Glutamatergic neuron (in vitro differentiated cells): ENCODE data around the gene EMID1. TPM values are rescaled to one million over a fixed set of nuclear protein-coding genes. Genes with fewer than 3 reads are reported as not detected.

Experiments
- DNase-seq: peaks from one replicate; pipeline ENCODE4 v3.0.0; 2022
- H3K27ac Mint-ChIP-seq: one replicate; pipeline ENCODE4 v1.8.0; 2020; ENCODE audit warnings: mild to moderate bottlenecking, mixed read lengths, inconsistent platforms; ENCODE audit not compliant: unreplicated experiment
- H3K27me3 Mint-ChIP-seq: one replicate; pipeline ENCODE4 v1.8.0; 2020; ENCODE audit warnings: mild to moderate bottlenecking, moderate library complexity, mixed read lengths, inconsistent platforms; ENCODE audit not compliant: unreplicated experiment
- H3K36me3 Mint-ChIP-seq: one replicate; pipeline ENCODE4 v1.8.0; 2020; ENCODE audit warnings: mild to moderate bottlenecking, mixed read lengths, inconsistent platforms; ENCODE audit not compliant: unreplicated experiment
- H3K4me1 Mint-ChIP-seq: one replicate; pipeline ENCODE4 v1.8.0; 2020; ENCODE audit warnings: mild to moderate bottlenecking, low read depth, mixed read lengths, inconsistent platforms; ENCODE audit not compliant: unreplicated experiment
- H3K4me3 Mint-ChIP-seq: one replicate; pipeline ENCODE4 v1.8.0; 2020; ENCODE audit warnings: mild to moderate bottlenecking, mixed read lengths, inconsistent platforms; ENCODE audit not compliant: unreplicated experiment
- H3K9me3 Mint-ChIP-seq: one replicate; pipeline ENCODE4 v1.8.0; 2020; ENCODE audit warnings: mild to moderate bottlenecking, moderate library complexity, mixed read lengths, inconsistent platforms; ENCODE audit not compliant: unreplicated experiment
- total RNA-seq: library from RNA; stranded (reverse); fragmentation: NEBNext Ultra II Directional; extraction: Animal tissue kit (Norgen Biotek cat#: 25700); gene quantifications from one replicate; pipeline ENCODE4 v1.2.1, GENCODE V29; 2021; ENCODE audit not compliant: unreplicated experiment
- TF ChIP-seq, protein P1 (sequence below): fragments of 200-600 bp; sonication (generic); IDR thresholded peaks from one replicate; pipeline ENCODE4 v1.5.0; 2021; ENCODE audit not compliant: partially characterized antibody, unreplicated experiment

Gene EMID1
- total RNA-seq, 1 donor from 2014 or later, result 0.76 TPM

DNA sequence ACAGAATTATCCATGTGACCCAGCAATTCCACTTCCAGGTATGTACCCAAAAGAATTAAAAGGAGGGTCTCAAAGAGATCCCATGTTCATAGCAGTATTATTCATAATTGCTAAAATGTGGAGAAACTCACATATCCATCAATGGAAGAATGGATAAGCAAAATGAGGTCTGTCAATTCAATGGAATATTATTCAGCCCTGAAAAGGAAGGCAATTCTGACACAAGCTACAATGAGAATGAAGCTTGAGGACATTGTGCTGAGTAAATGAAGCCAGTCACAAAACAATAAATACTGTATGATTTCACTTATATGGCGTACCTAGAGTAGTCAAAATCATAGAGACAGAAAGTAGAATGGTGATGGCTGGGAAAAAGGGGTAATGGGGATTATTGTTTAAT is 19.4 kb upstream of the EMID1 start:
- no peak overlapping the region for H3K27ac Mint-ChIP-seq
- H3K36me3 Mint-ChIP-seq, result no peaks in the 10 kb centered on the region
- DNase-seq, result no peak
- no peaks in the 10 kb centered on the region for H3K9me3 Mint-ChIP-seq
- TF ChIP-seq, protein P1, sequence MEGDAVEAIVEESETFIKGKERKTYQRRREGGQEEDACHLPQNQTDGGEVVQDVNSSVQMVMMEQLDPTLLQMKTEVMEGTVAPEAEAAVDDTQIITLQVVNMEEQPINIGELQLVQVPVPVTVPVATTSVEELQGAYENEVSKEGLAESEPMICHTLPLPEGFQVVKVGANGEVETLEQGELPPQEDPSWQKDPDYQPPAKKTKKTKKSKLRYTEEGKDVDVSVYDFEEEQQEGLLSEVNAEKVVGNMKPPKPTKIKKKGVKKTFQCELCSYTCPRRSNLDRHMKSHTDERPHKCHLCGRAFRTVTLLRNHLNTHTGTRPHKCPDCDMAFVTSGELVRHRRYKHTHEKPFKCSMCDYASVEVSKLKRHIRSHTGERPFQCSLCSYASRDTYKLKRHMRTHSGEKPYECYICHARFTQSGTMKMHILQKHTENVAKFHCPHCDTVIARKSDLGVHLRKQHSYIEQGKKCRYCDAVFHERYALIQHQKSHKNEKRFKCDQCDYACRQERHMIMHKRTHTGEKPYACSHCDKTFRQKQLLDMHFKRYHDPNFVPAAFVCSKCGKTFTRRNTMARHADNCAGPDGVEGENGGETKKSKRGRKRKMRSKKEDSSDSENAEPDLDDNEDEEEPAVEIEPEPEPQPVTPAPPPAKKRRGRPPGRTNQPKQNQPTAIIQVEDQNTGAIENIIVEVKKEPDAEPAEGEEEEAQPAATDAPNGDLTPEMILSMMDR, result no peak
- no peak overlapping the region for H3K4me3 Mint-ChIP-seq
- no peaks in the 10 kb centered on the region for H3K4me1 Mint-ChIP-seq
- no peaks in the 10 kb centered on the region for H3K27me3 Mint-ChIP-seq

GRCh38 chr22:29187831-29188230 is 17.9 kb upstream of the EMID1 start:
- Mint-ChIP-seq H3K4me1 (no peaks in the 10 kb centered on the region), H3K27me3 (no peaks in the 10 kb centered on the region), H3K27ac (no peak overlapping the region), H3K36me3 (no peaks in the 10 kb centered on the region), H3K4me3 (no peak overlapping the region), H3K9me3 (no peaks in the 10 kb centered on the region)
- DNase-seq, result no peak
- TF ChIP-seq, protein P1, result no peak

- H3K4me1 Mint-ChIP-seq, result no peaks in the 10 kb centered on the region
- no peaks in the 10 kb centered on the region for H3K27me3 Mint-ChIP-seq
- no peak for DNase-seq
- H3K4me3 Mint-ChIP-seq, result no peak overlapping the region
- no peaks in the 10 kb centered on the region for H3K36me3 Mint-ChIP-seq
- no peaks in the 10 kb centered on the region for H3K9me3 Mint-ChIP-seq
- TF ChIP-seq, protein P1, result no peak
- H3K27ac Mint-ChIP-seq, result no peak overlapping the region
Observed at GRCh38 chr22:29190051-29190450, 15.6 kb upstream of the EMID1 start.

DNA sequence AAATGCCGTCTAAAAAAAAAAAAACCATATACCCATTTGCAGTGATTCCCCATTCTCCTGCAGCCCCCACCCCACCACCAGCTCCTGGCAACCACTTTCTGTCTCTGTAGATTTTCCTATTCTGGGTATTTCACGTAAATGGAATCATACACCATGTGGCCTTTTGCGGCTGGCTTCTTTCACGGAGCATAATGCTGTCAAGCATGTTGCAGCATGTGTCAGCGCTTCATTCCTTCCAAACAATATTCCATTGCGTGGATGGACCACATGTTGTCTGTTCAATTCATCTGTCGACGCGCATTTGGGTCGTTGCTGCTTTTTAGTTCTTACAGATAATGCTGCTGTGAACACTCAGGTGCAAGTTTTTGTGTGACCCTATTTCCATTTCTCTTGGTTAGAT is 14.8 kb upstream of the EMID1 start:
- DNase-seq, result no peak
- H3K4me3 Mint-ChIP-seq, result no peak overlapping the region

GRCh38 chr22:29193021-29193420 is 12.7 kb upstream of the EMID1 start:
- Mint-ChIP-seq H3K4me3 (no peak overlapping the region), H3K27ac (no peak overlapping the region)

More for the DNA sequence above, 14.8 kb upstream of the EMID1 start:
- H3K27me3 Mint-ChIP-seq, result no peaks in the 10 kb centered on the region
- no peak overlapping the region for H3K27ac Mint-ChIP-seq
- H3K36me3 Mint-ChIP-seq, result no peaks in the 10 kb centered on the region
- TF ChIP-seq, protein P1, result no peak
- H3K9me3 Mint-ChIP-seq, result no peaks in the 10 kb centered on the region
- H3K4me1 Mint-ChIP-seq, result no peaks in the 10 kb centered on the region

More at GRCh38 chr22:29193021-29193420, 12.7 kb upstream of the EMID1 start:
- Mint-ChIP-seq H3K4me1 (no peaks in the 10 kb centered on the region), H3K9me3 (no peaks in the 10 kb centered on the region), H3K36me3 (no peaks in the 10 kb centered on the region), H3K27me3 (peaks cover 2% of the 10 kb centered on the region)
- TF ChIP-seq, protein P1, result no peak
- no peak for DNase-seq
